Measurements from ENCODE around the gene RELA.
"Not testable (repeated sequence)": the region's sequence is repeated elsewhere in the genome, so short reads cannot be mapped to it uniquely, and the experiment has no call there.

The RELA gene

DNA sequence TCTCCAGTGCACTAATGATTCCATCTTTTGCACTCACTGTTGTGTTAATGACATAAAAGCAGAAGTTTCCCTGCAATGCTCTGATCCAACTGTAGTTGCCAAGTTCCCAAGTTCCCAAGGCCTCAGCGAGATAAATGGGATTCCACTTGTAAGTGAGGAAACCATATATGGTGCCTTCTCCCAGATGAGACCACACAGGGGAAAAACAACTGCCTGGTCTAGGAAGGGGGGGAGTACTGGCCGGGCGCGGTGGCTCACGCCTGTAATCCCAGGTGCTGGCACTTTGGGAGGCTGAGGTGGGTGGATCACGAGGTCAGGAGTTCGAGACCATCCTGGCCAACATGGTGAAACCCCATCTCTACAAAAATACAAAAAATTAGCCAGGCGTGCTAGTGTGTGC, 23.3 kb upstream of the RELA start (continued):
- TF ChIP-seq, protein P1, sequence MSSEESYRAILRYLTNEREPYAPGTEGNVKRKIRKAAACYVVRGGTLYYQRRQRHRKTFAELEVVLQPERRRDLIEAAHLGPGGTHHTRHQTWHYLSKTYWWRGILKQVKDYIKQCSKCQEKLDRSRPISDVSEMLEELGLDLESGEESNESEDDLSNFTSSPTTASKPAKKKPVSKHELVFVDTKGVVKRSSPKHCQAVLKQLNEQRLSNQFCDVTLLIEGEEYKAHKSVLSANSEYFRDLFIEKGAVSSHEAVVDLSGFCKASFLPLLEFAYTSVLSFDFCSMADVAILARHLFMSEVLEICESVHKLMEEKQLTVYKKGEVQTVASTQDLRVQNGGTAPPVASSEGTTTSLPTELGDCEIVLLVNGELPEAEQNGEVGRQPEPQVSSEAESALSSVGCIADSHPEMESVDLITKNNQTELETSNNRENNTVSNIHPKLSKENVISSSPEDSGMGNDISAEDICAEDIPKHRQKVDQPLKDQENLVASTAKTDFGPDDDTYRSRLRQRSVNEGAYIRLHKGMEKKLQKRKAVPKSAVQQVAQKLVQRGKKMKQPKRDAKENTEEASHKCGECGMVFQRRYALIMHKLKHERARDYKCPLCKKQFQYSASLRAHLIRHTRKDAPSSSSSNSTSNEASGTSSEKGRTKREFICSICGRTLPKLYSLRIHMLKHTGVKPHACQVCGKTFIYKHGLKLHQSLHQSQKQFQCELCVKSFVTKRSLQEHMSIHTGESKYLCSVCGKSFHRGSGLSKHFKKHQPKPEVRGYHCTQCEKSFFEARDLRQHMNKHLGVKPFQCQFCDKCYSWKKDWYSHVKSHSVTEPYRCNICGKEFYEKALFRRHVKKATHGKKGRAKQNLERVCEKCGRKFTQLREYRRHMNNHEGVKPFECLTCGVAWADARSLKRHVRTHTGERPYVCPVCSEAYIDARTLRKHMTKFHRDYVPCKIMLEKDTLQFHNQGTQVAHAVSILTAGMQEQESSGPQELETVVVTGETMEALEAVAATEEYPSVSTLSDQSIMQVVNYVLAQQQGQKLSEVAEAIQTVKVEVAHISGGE (tag by site-specific recombination; conservative IDR thresholded peaks at IDR 0.05; ENCODE audit: low read depth) = no peak

DNA sequence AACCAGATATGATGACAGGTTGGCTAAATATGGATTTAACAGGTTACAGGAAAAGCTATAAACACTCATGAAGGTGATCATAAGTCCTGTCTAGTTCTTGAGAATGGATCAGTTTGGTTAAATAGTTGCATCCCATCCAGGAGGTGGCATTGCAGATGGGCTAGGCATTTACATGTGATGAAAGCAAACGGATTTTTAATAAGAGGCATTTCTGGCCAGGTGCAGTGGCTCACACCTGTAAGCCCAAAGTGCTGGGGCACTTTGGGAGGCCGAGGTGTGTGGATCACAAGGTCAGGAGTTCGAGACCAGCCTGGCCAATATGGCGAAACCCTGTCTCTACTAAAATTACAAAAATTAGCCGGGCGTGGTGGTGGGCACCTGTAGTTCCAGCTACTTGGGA, 20.8 kb upstream of the RELA start:
- H3K4me1 ChIP-seq (ENCODE audit: control insufficient read depth, insufficient read depth, low read length); H3K9me3 ChIP-seq (ENCODE audit: control insufficient read depth, insufficient read depth, low read depth, low read length); POLR2A ChIA-PET; H3K36me3 ChIP-seq (ENCODE audit: control insufficient read depth in 2 of 2, insufficient read depth in 1 of 2, low read length in 2 of 2); H3K4me3 ChIP-seq (ENCODE audit: low read depth, low read length); H3K27ac ChIP-seq (ENCODE audit: extremely low read depth, low read depth, low read length): not testable (repeated sequence)
- CTCF ChIA-PET = interaction anchor here (0.7 to 0.8 kb wide), 2 partner anchors 68 to 107 kb away, joined by 3 to 4 read pairs; partner anchors contain the start of gene EHBP1L1

DNA sequence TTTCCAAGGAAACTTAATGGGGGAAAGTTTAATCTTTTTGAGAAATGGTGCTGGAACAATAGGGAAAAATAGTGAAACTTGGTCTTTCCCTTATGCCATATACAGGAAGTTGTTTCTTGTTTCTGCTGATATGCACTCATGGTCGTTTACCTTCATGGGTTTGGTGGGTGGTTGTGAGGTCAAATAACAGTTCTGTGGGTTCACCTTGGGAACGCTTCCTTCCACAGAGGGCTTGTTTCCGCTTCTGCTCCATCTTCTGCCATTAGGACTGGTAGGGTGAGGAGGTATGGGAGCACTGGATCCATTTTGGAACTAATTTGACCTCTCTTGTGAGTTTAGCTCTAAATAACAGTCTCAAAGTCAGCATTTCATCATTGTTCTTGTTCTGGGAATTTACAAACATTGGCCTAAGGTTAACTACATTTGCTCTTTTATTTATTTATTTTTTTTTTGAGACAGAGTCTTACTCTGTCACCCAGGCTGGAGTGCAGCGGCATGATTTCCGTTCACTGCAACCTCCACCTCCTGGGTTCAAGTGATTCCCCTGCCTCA, 17.6 kb upstream of the RELA start:
- H3K4me1 ChIP-seq (ENCODE audit: control insufficient read depth, insufficient read depth, low read length) = no peaks in the 10 kb centered on the region
- no peak overlapping the region for H3K4me3 ChIP-seq (ENCODE audit: low read depth, low read length)
- no peaks in the 10 kb centered on the region for H3K36me3 ChIP-seq (ENCODE audit: control insufficient read depth in 2 of 2, insufficient read depth in 1 of 2, low read length in 2 of 2)
- TF ChIP-seq GLIS1 (tag by site-specific recombination; IDR thresholded peaks at IDR 0.05) = no peak
- no peak for TF ChIP-seq ZBTB1 (tag by site-specific recombination; IDR thresholded peaks at IDR 0.05)
- TF ChIP-seq ZNF513 (tag by site-specific recombination; IDR thresholded peaks at IDR 0.05) = no peak
- TF ChIP-seq ZNF639 (tag by site-specific recombination; IDR thresholded peaks at IDR 0.05) = no peak
- TF ChIP-seq IKZF3 (tag by site-specific recombination; IDR thresholded peaks at IDR 0.05) = no peak
- no peak for TF ChIP-seq REPIN1 (tag by site-specific recombination; IDR thresholded peaks at IDR 0.05; ENCODE audit: low read depth)
- TF ChIP-seq HOXD13 (CRISPR knock-in tag; IDR thresholded peaks at IDR 0.05; ENCODE audit: borderline replicate concordance) = no peak
- TF ChIP-seq PRDM4 (tag by site-specific recombination; IDR thresholded peaks at IDR 0.05) = no peak
- TF ChIP-seq, protein P1 (tag by site-specific recombination; conservative IDR thresholded peaks at IDR 0.05; ENCODE audit: low read depth) = no peak
- no peak for TF ChIP-seq ZNF692 (tag by site-specific recombination; IDR thresholded peaks at IDR 0.05)
- TF ChIP-seq ZNF18 (tag by site-specific recombination; IDR thresholded peaks at IDR 0.05) = no peak
- no peak for TF ChIP-seq ZNF837 (tag by site-specific recombination; IDR thresholded peaks at IDR 0.05)
- POLR2A ChIA-PET = interaction anchor here (0.7 to 1.6 kb wide), 2 partner anchors 17 to 40 kb away, joined by 6 read pairs; partner anchors contain the start of gene RNASEH2C
- H3K27ac ChIP-seq (ENCODE audit: extremely low read depth, low read depth, low read length) = no peak overlapping the region
- CTCF ChIA-PET = interaction anchor here (0.7 kb wide), 2 partner anchors 121 to 1778 kb away, joined by 3 read pairs; no protein-coding TSS in a partner anchor
- no peaks in the 10 kb centered on the region for H3K9me3 ChIP-seq (ENCODE audit: control insufficient read depth, insufficient read depth, low read depth, low read length)

All from HEK293 (cell line).